Measurements from ENCODE around the gene FAM47B.

Gene FAM47B

GRCh38 chrX:34942496-34942895 is at the start of gene FAM47B:
Gene FAM47B, plus strand, starts transcription at chrX:34942796. Its CDS starts 36 bp downstream, at chrX:34942832.
- DNase-seq (ENCODE audit: low read depth) = no peak

- no peak for DNase-seq (ENCODE audit: low read depth)
Measured at GRCh38 chrX:34893741-34894140, 48.9 kb upstream of the FAM47B start.

GRCh38 chrX:34900691-34901090 is 41.9 kb upstream of the FAM47B start:
- DNase-seq (ENCODE audit: low read depth) = no peak

GRCh38 chrX:34901761-34902160 is 40.8 kb upstream of the FAM47B start:
- DNase-seq (ENCODE audit: low read depth) = no peak

GRCh38 chrX:34903316-34903715 is 39.3 kb upstream of the FAM47B start:
- DNase-seq (ENCODE audit: low read depth) = no peak

GRCh38 chrX:34909151-34909550 is 33.4 kb upstream of the FAM47B start:
- DNase-seq (ENCODE audit: low read depth) = no peak

- DNase-seq (ENCODE audit: low read depth) = no peak
Measured at GRCh38 chrX:34915463-34916225, 27.0 kb upstream of the FAM47B start.

GRCh38 chrX:34917146-34917545 is 25.4 kb upstream of the FAM47B start:
- no peak for DNase-seq (ENCODE audit: low read depth)

- no peak for DNase-seq (ENCODE audit: low read depth)
Measured at GRCh38 chrX:34918091-34918736, 24.4 kb upstream of the FAM47B start.

GRCh38 chrX:34918856-34919255 is 23.7 kb upstream of the FAM47B start:
- no peak for DNase-seq (ENCODE audit: low read depth)

GRCh38 chrX:34927866-34928265 is 14.7 kb upstream of the FAM47B start:
- DNase-seq (ENCODE audit: low read depth) = no peak

GRCh38 chrX:34943235-34943634 is 639 bp downstream of the FAM47B start:
- no peak for DNase-seq (ENCODE audit: low read depth)

GRCh38 chrX:34956916-34957315 is 14.3 kb downstream of the FAM47B start:
- DNase-seq (ENCODE audit: low read depth) = no peak

GRCh38 chrX:34961662-34962061 is 19.1 kb downstream of the FAM47B start:
- no peak for DNase-seq (ENCODE audit: low read depth)

GRCh38 chrX:34972206-34972605 is 29.6 kb downstream of the FAM47B start:
- DNase-seq (ENCODE audit: low read depth) = no peak

- DNase-seq (ENCODE audit: low read depth) = no peak
Measured at GRCh38 chrX:34978171-34978570, 35.6 kb downstream of the FAM47B start.

- no peak for DNase-seq (ENCODE audit: low read depth)
Measured at GRCh38 chrX:34987646-34988045, 45.0 kb downstream of the FAM47B start.
